ENCODE results near the gene PLXNA1. TPM values are rescaled to one million over a fixed set of nuclear protein-coding genes. Genes with fewer than 3 reads are reported as not detected.

PLXNA1 gene
- total and polyA plus RNA-seq, 4 donors = 0.92 to 8.3 (median 4.4) TPM

DNA sequence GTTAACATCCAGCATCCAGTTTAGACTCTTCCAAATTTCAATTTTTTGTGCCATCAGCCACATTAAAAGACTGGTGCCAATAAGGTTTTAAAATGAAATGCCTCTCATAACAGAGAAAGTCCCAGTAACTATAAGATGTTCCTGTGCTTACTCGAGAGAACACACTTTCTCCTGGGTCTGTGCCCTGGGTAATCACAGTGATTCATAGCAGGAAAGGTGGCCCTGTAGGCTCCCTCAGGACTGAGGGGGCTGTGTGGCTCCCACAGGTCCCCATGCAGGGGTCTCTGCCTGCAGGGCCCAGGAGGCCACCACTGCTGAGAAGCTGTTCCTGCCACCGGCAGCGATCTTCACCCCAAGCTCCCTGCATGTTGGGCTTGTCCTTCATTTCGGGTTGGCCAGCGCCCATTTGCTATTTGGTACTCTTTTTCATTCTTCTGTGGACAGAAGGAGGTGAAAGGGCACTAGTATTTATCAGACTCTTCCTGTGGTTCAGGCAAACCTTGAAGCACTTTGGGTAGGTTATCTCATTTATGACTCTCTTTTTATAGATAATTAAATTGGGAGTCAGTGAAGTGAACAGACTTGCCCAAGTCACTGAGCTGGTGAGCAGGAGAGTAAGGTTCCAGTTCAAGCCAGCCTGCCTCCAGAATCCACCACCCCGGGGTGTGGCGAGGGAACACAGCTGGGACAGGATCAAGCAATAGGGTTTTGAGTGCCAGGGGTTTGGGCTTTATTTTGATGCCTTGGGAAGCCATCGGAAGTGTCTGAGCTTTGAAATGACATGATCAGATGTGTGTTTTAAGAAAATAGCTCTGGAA, 44.2 kb upstream of the PLXNA1 start:
- H3K36me3 ChIP-seq (ENCODE audit: control insufficient read depth in 4 of 4, insufficient read depth in 3 of 4, low read depth in 1 of 4, low read length in 3 of 4) = no peaks in the 10 kb centered on the region
- H3K27ac ChIP-seq (ENCODE audit: low read depth in 1 of 2, low read length in 2 of 2) = peak overlapping the region; percentile 15 to 35
- whole genome bisulfite sequencing = 81% methylated on average over 8 of the region's 8 CpGs
- no peak for DNase-seq (ENCODE audit: low spot score)
- no peak overlapping the region for H3K9ac ChIP-seq (ENCODE audit: low read depth in 1 of 2, low read length in 2 of 2)
- TF ChIP-seq FOXA2 (IDR thresholded peaks at IDR 0.05) (no peak), SP1 (IDR thresholded peaks at IDR 0.05) (no peak), HNF4G (IDR thresholded peaks at IDR 0.05) (no peak)
- TF ChIP-seq, protein P1, sequence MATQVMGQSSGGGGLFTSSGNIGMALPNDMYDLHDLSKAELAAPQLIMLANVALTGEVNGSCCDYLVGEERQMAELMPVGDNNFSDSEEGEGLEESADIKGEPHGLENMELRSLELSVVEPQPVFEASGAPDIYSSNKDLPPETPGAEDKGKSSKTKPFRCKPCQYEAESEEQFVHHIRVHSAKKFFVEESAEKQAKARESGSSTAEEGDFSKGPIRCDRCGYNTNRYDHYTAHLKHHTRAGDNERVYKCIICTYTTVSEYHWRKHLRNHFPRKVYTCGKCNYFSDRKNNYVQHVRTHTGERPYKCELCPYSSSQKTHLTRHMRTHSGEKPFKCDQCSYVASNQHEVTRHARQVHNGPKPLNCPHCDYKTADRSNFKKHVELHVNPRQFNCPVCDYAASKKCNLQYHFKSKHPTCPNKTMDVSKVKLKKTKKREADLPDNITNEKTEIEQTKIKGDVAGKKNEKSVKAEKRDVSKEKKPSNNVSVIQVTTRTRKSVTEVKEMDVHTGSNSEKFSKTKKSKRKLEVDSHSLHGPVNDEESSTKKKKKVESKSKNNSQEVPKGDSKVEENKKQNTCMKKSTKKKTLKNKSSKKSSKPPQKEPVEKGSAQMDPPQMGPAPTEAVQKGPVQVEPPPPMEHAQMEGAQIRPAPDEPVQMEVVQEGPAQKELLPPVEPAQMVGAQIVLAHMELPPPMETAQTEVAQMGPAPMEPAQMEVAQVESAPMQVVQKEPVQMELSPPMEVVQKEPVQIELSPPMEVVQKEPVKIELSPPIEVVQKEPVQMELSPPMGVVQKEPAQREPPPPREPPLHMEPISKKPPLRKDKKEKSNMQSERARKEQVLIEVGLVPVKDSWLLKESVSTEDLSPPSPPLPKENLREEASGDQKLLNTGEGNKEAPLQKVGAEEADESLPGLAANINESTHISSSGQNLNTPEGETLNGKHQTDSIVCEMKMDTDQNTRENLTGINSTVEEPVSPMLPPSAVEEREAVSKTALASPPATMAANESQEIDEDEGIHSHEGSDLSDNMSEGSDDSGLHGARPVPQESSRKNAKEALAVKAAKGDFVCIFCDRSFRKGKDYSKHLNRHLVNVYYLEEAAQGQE (IDR thresholded peaks at IDR 0.05) = no peak
- TF ChIP-seq, protein P2, sequence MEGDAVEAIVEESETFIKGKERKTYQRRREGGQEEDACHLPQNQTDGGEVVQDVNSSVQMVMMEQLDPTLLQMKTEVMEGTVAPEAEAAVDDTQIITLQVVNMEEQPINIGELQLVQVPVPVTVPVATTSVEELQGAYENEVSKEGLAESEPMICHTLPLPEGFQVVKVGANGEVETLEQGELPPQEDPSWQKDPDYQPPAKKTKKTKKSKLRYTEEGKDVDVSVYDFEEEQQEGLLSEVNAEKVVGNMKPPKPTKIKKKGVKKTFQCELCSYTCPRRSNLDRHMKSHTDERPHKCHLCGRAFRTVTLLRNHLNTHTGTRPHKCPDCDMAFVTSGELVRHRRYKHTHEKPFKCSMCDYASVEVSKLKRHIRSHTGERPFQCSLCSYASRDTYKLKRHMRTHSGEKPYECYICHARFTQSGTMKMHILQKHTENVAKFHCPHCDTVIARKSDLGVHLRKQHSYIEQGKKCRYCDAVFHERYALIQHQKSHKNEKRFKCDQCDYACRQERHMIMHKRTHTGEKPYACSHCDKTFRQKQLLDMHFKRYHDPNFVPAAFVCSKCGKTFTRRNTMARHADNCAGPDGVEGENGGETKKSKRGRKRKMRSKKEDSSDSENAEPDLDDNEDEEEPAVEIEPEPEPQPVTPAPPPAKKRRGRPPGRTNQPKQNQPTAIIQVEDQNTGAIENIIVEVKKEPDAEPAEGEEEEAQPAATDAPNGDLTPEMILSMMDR (IDR thresholded peaks at IDR 0.05; ENCODE audit: low read depth, low read length, missing input control) = no peak
- TF ChIP-seq, protein P3, sequence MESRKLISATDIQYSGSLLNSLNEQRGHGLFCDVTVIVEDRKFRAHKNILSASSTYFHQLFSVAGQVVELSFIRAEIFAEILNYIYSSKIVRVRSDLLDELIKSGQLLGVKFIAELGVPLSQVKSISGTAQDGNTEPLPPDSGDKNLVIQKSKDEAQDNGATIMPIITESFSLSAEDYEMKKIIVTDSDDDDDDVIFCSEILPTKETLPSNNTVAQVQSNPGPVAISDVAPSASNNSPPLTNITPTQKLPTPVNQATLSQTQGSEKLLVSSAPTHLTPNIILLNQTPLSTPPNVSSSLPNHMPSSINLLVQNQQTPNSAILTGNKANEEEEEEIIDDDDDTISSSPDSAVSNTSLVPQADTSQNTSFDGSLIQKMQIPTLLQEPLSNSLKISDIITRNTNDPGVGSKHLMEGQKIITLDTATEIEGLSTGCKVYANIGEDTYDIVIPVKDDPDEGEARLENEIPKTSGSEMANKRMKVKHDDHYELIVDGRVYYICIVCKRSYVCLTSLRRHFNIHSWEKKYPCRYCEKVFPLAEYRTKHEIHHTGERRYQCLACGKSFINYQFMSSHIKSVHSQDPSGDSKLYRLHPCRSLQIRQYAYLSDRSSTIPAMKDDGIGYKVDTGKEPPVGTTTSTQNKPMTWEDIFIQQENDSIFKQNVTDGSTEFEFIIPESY (IDR thresholded peaks at IDR 0.05) = no peak
- no peak overlapping the region for H3K4me3 ChIP-seq (ENCODE audit: low read depth in 1 of 3, low read length in 3 of 3)
- no peaks in the 10 kb centered on the region for H3K27me3 ChIP-seq (ENCODE audit: control insufficient read depth in 4 of 4, insufficient read depth in 4 of 4, low read length in 3 of 4)
- no peaks in the 10 kb centered on the region for H3K9me3 ChIP-seq (ENCODE audit: control insufficient read depth in 4 of 4, low read length in 3 of 4)
- H3K4me1 ChIP-seq (ENCODE audit: control insufficient read depth in 4 of 4, insufficient read depth in 4 of 4, low read length in 3 of 4) = no peaks in the 10 kb centered on the region

DNA sequence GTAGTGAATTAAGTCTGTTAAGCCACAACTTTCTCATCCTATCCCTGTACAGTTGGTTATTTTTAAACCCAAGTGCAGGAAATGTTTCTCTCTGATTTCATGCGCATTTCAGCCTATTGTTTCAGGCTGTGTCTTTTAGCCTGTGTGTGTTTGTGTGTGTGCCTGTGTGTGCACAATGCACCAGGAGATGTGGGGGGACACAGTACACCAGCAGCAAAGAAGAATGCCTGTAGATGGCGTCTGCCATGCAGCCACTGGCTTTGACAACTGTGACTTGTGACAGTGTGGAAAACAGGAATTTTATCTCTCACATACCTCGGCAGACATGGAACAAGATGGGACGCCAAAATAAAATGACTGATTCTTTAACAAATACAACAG, 43.6 kb upstream of the PLXNA1 start:
- Histone ChIP-seq H3K27me3 (ENCODE audit: control insufficient read depth in 4 of 4, insufficient read depth in 4 of 4, low read length in 3 of 4) (no peaks in the 10 kb centered on the region), H3K4me3 (ENCODE audit: low read depth in 1 of 3, low read length in 3 of 3) (no peak overlapping the region), H3K9ac (ENCODE audit: low read depth in 1 of 2, low read length in 2 of 2) (no peak overlapping the region), H3K4me1 (ENCODE audit: control insufficient read depth in 4 of 4, insufficient read depth in 4 of 4, low read length in 3 of 4) (no peaks in the 10 kb centered on the region), H3K27ac (ENCODE audit: low read depth in 1 of 2, low read length in 2 of 2) (no peak overlapping the region), H3K9me3 (ENCODE audit: control insufficient read depth in 4 of 4, low read length in 3 of 4) (no peaks in the 10 kb centered on the region), H3K36me3 (ENCODE audit: control insufficient read depth in 4 of 4, insufficient read depth in 3 of 4, low read depth in 1 of 4, low read length in 3 of 4) (no peaks in the 10 kb centered on the region)
- TF ChIP-seq RAD21 (IDR thresholded peaks at IDR 0.05) (peak in 1 of 2 donors; percentile 52), YY1 (IDR thresholded peaks at IDR 0.05) (no peak)
- DNase-seq (ENCODE audit: low spot score) = no peak
- WGBS = 76% methylated on average over 4 of the region's 4 CpGs

DNA sequence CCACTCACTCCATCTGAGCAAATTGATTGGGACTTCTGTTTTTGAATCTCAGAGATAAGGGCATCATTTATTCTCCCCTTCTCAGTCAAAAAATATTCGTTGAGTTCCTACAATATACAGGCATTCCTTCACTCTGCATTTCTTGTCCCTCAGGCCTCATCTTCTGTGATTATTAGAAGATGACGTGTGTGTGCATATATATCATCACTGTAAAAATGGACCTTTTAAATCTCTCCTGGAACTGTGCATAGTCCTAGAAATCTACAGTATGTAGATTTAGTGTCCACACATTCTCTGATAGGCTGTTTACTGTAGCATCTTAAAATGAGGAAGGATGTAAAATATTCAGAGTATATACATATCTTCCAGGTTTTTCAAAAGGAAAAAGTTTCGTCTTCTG, 43.2 kb upstream of the PLXNA1 start:
- WGBS = 88% methylated on average over 3 of the region's 3 CpGs
- no peaks in the 10 kb centered on the region for H3K4me1 ChIP-seq (ENCODE audit: control insufficient read depth in 4 of 4, insufficient read depth in 4 of 4, low read length in 3 of 4)
- H3K9me3 ChIP-seq (ENCODE audit: control insufficient read depth in 4 of 4, low read length in 3 of 4) = no peaks in the 10 kb centered on the region
- H3K4me3 ChIP-seq (ENCODE audit: low read depth in 1 of 3, low read length in 3 of 3) = no peak overlapping the region
- no peaks in the 10 kb centered on the region for H3K36me3 ChIP-seq (ENCODE audit: control insufficient read depth in 4 of 4, insufficient read depth in 3 of 4, low read depth in 1 of 4, low read length in 3 of 4)
- H3K27ac ChIP-seq (ENCODE audit: low read depth in 1 of 2, low read length in 2 of 2) = no peak overlapping the region
- H3K9ac ChIP-seq (ENCODE audit: low read depth in 1 of 2, low read length in 2 of 2) = no peak overlapping the region
- no peaks in the 10 kb centered on the region for H3K27me3 ChIP-seq (ENCODE audit: control insufficient read depth in 4 of 4, insufficient read depth in 4 of 4, low read length in 3 of 4)
- no peak for DNase-seq (ENCODE audit: low spot score)
- TF ChIP-seq HNF4G (IDR thresholded peaks at IDR 0.05) (no peak), FOXA1 (IDR thresholded peaks at IDR 0.05) (no peak), TAF1 (conservative IDR thresholded peaks at IDR 0.05) (no peak), YY1 (IDR thresholded peaks at IDR 0.05) (no peak), SP1 (IDR thresholded peaks at IDR 0.05) (no peak), HNF4A (conservative IDR thresholded peaks at IDR 0.05) (no peak), NR2F2 (IDR thresholded peaks at IDR 0.05) (no peak), EGR1 (IDR thresholded peaks at IDR 0.05; ENCODE audit: low read depth in 2 of 2) (no peak), RXRA (IDR thresholded peaks at IDR 0.05) (no peak), GABPA (IDR thresholded peaks at IDR 0.05 in 1 of 2, conservative IDR thresholded peaks at IDR 0.05 in 1 of 2) (no peak), JUND (IDR thresholded peaks at IDR 0.05) (no peak)
- TF ChIP-seq, protein P3 (IDR thresholded peaks at IDR 0.05) = no peak
- TF ChIP-seq, protein P4, sequence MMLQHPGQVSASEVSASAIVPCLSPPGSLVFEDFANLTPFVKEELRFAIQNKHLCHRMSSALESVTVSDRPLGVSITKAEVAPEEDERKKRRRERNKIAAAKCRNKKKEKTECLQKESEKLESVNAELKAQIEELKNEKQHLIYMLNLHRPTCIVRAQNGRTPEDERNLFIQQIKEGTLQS (IDR thresholded peaks at IDR 0.05) = no peak
